ENCODE measurements around the gene EHD4. TPM values are rescaled to one million over a fixed set of nuclear protein-coding genes. Genes with fewer than 3 reads are reported as not detected.

Gene EHD4
- polyA plus RNA-seq, 3 donors = 12.8 to 16.0 (median 14.2) TPM

DNA sequence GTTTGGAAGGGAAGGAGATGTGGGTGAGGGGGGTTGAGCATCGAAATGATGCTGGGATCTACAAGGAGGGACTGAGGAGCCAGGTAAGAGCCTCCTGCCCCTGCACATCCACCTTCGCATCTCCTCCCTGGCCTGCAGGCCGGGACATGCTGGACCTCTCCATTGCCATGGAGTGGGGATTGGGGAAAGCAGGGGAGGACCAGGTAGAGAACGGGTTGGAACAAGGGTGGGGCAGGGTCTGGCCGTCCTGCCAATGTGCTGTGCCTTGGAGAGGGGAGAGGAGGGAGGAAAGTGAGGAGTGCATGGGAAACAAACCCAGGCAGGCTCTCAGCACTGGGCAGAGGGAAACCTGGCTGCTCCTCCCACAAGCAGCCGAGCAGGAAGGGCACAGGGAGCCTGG is 123.2 kb downstream of the EHD4 start:
- H3K4me3 ChIP-seq (replicated peaks in 1 of 3; ENCODE audit: low read depth in 2 of 3, low read length in 3 of 3) = no peak overlapping the region
- Mint-ChIP-seq H3K4me1 (no peaks in the 10 kb centered on the region), H3K27ac (no peak overlapping the region), H3K36me3 (peaks cover 37 to 50% of the 10 kb centered on the region in 2 donors), H3K27me3 (ENCODE audit: low read depth in 3 of 3) (peaks cover 0 to 10% (median 9%) of the 10 kb centered on the region in 3 donors), H3K9me3 (no peaks in the 10 kb centered on the region), H3K4me3 (no peak overlapping the region)
- no peaks in the 10 kb centered on the region for H4K20me1 ChIP-seq (ENCODE audit: insufficient read depth, low read length)
- intact Hi-C loops (cut with micrococcal nuclease) = no loop called here
- no peak overlapping the region for H3K9ac ChIP-seq (ENCODE audit: insufficient read depth, low read length, poor library complexity, severe bottlenecking)
- H3K4me1 ChIP-seq (ENCODE audit: control insufficient read depth in 1 of 2, insufficient read depth in 2 of 2, low read length in 2 of 2) = no peaks in the 10 kb centered on the region
- no peak overlapping the region for H3K27ac ChIP-seq (ENCODE audit: low read depth in 1 of 2, low read length in 2 of 2)
- H3K36me3 ChIP-seq (replicated peaks in 1 of 2; ENCODE audit: control insufficient read depth in 1 of 2, insufficient read depth in 2 of 2, low read length in 2 of 2) = peaks cover 45 to 49% of the 10 kb centered on the region in 2 donors
- no peaks in the 10 kb centered on the region for H3K9me3 ChIP-seq (replicated peaks in 1 of 2; ENCODE audit: control insufficient read depth in 1 of 2, insufficient read depth in 1 of 2, low read length in 2 of 2)
- TF ChIP-seq, protein P1, sequence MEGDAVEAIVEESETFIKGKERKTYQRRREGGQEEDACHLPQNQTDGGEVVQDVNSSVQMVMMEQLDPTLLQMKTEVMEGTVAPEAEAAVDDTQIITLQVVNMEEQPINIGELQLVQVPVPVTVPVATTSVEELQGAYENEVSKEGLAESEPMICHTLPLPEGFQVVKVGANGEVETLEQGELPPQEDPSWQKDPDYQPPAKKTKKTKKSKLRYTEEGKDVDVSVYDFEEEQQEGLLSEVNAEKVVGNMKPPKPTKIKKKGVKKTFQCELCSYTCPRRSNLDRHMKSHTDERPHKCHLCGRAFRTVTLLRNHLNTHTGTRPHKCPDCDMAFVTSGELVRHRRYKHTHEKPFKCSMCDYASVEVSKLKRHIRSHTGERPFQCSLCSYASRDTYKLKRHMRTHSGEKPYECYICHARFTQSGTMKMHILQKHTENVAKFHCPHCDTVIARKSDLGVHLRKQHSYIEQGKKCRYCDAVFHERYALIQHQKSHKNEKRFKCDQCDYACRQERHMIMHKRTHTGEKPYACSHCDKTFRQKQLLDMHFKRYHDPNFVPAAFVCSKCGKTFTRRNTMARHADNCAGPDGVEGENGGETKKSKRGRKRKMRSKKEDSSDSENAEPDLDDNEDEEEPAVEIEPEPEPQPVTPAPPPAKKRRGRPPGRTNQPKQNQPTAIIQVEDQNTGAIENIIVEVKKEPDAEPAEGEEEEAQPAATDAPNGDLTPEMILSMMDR (IDR thresholded peaks at IDR 0.05) = no peak
- no peaks in the 10 kb centered on the region for H3K27me3 ChIP-seq (ENCODE audit: control insufficient read depth in 2 of 2, insufficient read depth in 2 of 2, low read length in 2 of 2)
- H3K4me2 ChIP-seq (replicated peaks; ENCODE audit: extremely low read depth, low read length, poor library complexity, severe bottlenecking) = no peak overlapping the region
- no peak overlapping the region for H2AFZ ChIP-seq (ENCODE audit: insufficient read depth, low read depth, low read length, poor library complexity, severe bottlenecking)
- no peaks in the 10 kb centered on the region for H3K79me2 ChIP-seq (ENCODE audit: insufficient read depth, low read length)
- 100% methylated on average over 1 of the region's 6 CpGs for WGBS (ENCODE audit: insufficient coverage)
- DNase-seq = no peak

DNA sequence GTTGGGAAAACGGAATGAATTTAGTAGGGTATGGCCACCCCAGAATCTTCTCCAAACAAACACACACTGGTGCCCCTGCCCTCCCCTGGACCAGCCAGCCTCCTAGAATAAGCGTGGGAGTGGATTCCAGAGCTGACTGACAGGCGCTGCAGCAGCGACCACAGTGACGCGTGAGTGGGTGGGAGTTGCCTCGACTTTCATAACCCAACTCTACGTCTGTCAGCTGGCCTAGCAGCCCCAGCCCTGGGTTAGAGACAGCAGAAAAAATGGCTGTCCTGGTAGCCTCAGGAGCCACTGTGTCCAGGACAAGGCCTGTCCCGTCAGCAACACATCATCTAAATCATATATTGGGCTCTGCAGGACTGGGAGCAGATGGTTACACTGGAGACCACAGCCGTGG is 123.7 kb downstream of the EHD4 start:
- Histone ChIP-seq H3K4me1 (ENCODE audit: control insufficient read depth in 1 of 2, insufficient read depth in 2 of 2, low read length in 2 of 2) (no peaks in the 10 kb centered on the region), H4K20me1 (ENCODE audit: insufficient read depth, low read length) (no peaks in the 10 kb centered on the region), H3K9me3 (replicated peaks in 1 of 2; ENCODE audit: control insufficient read depth in 1 of 2, insufficient read depth in 1 of 2, low read length in 2 of 2) (no peaks in the 10 kb centered on the region), H3K27ac (ENCODE audit: low read depth in 1 of 2, low read length in 2 of 2) (no peak overlapping the region), H3K27me3 (ENCODE audit: control insufficient read depth in 2 of 2, insufficient read depth in 2 of 2, low read length in 2 of 2) (no peaks in the 10 kb centered on the region), H2AFZ (ENCODE audit: insufficient read depth, low read depth, low read length, poor library complexity, severe bottlenecking) (no peak overlapping the region), H3K9ac (ENCODE audit: insufficient read depth, low read length, poor library complexity, severe bottlenecking) (no peak overlapping the region), H3K4me3 (replicated peaks in 1 of 3; ENCODE audit: low read depth in 2 of 3, low read length in 3 of 3) (no peak overlapping the region), H3K4me2 (replicated peaks; ENCODE audit: extremely low read depth, low read length, poor library complexity, severe bottlenecking) (no peak overlapping the region), H3K79me2 (ENCODE audit: insufficient read depth, low read length) (no peaks in the 10 kb centered on the region), H3K36me3 (replicated peaks in 1 of 2; ENCODE audit: control insufficient read depth in 1 of 2, insufficient read depth in 2 of 2, low read length in 2 of 2) (peaks cover 50 to 54% of the 10 kb centered on the region in 2 donors)
- H3K4me3 Mint-ChIP-seq = no peak overlapping the region
- peaks cover 0 to 10% (median 9%) of the 10 kb centered on the region in 3 donors for H3K27me3 Mint-ChIP-seq (ENCODE audit: low read depth in 3 of 3)
- H3K36me3 Mint-ChIP-seq = peaks cover 40 to 53% of the 10 kb centered on the region in 2 donors
- TF ChIP-seq, protein P1 (IDR thresholded peaks at IDR 0.05) = no peak
- 87% methylated on average over 9 of the region's 10 CpGs for WGBS (ENCODE audit: insufficient coverage)
- H3K4me1 Mint-ChIP-seq = no peaks in the 10 kb centered on the region
- intact Hi-C loops (cut with micrococcal nuclease) = no loop called here
- no peak for DNase-seq
- H3K27ac Mint-ChIP-seq = no peak overlapping the region
- H3K9me3 Mint-ChIP-seq = no peaks in the 10 kb centered on the region

All from CD14-positive monocyte (primary cell).